ENCODE results near the gene TCOF1. TPM values are rescaled to one million over a fixed set of nuclear protein-coding genes. Genes with fewer than 3 reads are reported as not detected.

Gene TCOF1
- total RNA-seq, 4 donors from 2014 or later: 19.4 to 85.0 (median 28.2) TPM

- Histone ChIP-seq H3K4me3 (no peak overlapping the region), H3K27me3 (no peaks in the 10 kb centered on the region), H3K36me3 (no peaks in the 10 kb centered on the region), H3K27ac (no peak overlapping the region), H3K4me1 (no peaks in the 10 kb centered on the region), H3K9me3 (no peaks in the 10 kb centered on the region)
- no peak for TF ChIP-seq CTCF (IDR thresholded peaks at IDR 0.05)
- no peak for TF ChIP-seq POLR2A (IDR thresholded peaks at IDR 0.05)
- no peak for DNase-seq
Observed at GRCh38 chr5:150316320-150316719, 41.2 kb upstream of the TCOF1 start.

- H3K27ac ChIP-seq: peak overlapping the region in 1 of 4 donors; percentile 18
- TF ChIP-seq POLR2A (IDR thresholded peaks at IDR 0.05): no peak
- no peak for TF ChIP-seq CTCF (IDR thresholded peaks at IDR 0.05)
- H3K4me1 ChIP-seq: no peaks in the 10 kb centered on the region
- no peaks in the 10 kb centered on the region for H3K9me3 ChIP-seq
- H3K27me3 ChIP-seq: no peaks in the 10 kb centered on the region
- H3K36me3 ChIP-seq: no peaks in the 10 kb centered on the region
- no peak overlapping the region for H3K4me3 ChIP-seq
- DNase-seq: no peak
Observed at GRCh38 chr5:150317048-150318003, 40.2 kb upstream of the TCOF1 start.

GRCh38 chr5:150318613-150319483 is 38.6 kb upstream of the TCOF1 start:
- Histone ChIP-seq H3K27ac (no peak overlapping the region), H3K4me1 (no peaks in the 10 kb centered on the region), H3K36me3 (no peaks in the 10 kb centered on the region), H3K27me3 (no peaks in the 10 kb centered on the region), H3K9me3 (no peaks in the 10 kb centered on the region), H3K4me3 (no peak overlapping the region)
- DNase-seq: no peak
- TF ChIP-seq CTCF (IDR thresholded peaks at IDR 0.05): no peak
- TF ChIP-seq POLR2A (IDR thresholded peaks at IDR 0.05): no peak

- Histone ChIP-seq H3K4me3 (no peak overlapping the region), H3K27ac (no peak overlapping the region), H3K9me3 (no peaks in the 10 kb centered on the region), H3K4me1 (no peaks in the 10 kb centered on the region), H3K27me3 (no peaks in the 10 kb centered on the region), H3K36me3 (no peaks in the 10 kb centered on the region)
- DNase-seq: no peak
- TF ChIP-seq CTCF (IDR thresholded peaks at IDR 0.05): no peak
- no peak for TF ChIP-seq POLR2A (IDR thresholded peaks at IDR 0.05)
Observed at GRCh38 chr5:150319484-150319790, 38.1 kb upstream of the TCOF1 start.

- H3K4me1 ChIP-seq: no peaks in the 10 kb centered on the region
- no peaks in the 10 kb centered on the region for H3K27me3 ChIP-seq
- no peak for TF ChIP-seq CTCF (IDR thresholded peaks at IDR 0.05)
- no peak for TF ChIP-seq POLR2A (IDR thresholded peaks at IDR 0.05)
- H3K9me3 ChIP-seq: no peaks in the 10 kb centered on the region
- no peaks in the 10 kb centered on the region for H3K36me3 ChIP-seq
- H3K27ac ChIP-seq: no peak overlapping the region
- H3K4me3 ChIP-seq: no peak overlapping the region
- DNase-seq: peak in 2 of 3 donors; percentile 20 to 72
Observed at GRCh38 chr5:150320044-150320613, 37.4 kb upstream of the TCOF1 start.
